ENCODE data around the gene AGAP3.
A peak's percentile ranks its signal among the peaks of the same experiment; 100 is the strongest.

Gene AGAP3

GRCh38 chr7:151057989-151058780, 28.1 kb upstream of the AGAP3 start:
- peak; percentile 98 for DNase-seq

- DNase-seq, result no peak
These were observed 27.4 kb upstream of the AGAP3 start for GRCh38 chr7:151058781-151059366.

DNA sequence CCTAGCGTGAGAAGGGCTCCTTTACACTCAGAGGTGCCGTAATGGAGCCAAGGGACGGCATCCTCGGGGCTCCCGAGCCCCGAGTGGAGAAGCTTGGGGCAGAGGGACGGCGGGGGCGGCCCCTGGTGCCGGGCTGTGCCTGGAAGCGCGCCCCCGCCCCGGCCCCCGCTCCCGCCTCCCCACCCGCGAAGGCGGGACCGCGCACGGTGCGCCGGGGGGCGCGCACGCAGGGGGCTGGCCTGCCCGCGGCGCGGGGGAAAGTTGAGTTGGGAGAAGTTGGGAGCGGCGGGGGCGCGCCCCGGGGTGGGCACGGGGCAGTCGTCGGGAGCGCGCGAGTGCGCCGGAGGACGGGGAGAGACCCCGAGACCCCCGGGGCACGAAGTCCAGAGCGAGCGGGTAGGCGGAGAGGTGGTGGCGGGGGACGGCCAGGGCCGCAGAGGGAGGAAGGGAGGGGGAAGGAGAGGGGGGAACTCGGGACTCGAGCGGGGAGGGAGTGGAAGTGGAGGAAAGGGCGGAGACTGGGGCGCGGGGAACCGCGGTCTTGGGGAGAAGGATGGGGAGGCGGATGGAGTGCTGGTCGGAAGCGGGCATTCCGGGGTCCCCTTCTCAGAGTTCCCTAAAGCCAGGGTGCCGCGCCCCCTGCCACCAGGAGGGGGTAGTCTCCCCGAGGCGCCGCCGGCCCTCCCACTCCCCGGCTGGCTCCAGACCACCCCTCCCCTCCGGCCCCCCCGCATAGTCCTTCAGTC, 26.7 kb upstream of the AGAP3 start, which contains the start of gene SLC4A2:
Gene SLC4A2 (plus strand): TSS at position 223 of the 746 bp plus-strand sequence. CDS start 2,399 bp downstream, outside the sequence.
- peak; percentile 59 for DNase-seq

DNA sequence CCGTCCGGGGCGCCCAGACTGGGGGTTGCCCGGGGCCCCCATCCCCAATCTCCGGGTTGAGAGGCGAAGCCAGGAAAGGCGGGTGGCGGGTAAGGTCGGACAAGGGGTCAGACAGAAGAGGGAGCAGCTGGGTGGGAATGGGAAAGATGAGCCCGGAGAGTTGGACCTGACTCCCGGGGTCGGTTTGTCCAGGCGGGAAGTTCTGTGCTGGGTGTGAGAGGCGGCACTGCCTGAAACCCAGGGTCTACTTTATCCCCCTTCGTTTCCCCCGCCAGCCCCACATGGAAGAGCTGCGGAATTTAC, 26.2 kb upstream of the AGAP3 start:
- no peak for DNase-seq

DNA sequence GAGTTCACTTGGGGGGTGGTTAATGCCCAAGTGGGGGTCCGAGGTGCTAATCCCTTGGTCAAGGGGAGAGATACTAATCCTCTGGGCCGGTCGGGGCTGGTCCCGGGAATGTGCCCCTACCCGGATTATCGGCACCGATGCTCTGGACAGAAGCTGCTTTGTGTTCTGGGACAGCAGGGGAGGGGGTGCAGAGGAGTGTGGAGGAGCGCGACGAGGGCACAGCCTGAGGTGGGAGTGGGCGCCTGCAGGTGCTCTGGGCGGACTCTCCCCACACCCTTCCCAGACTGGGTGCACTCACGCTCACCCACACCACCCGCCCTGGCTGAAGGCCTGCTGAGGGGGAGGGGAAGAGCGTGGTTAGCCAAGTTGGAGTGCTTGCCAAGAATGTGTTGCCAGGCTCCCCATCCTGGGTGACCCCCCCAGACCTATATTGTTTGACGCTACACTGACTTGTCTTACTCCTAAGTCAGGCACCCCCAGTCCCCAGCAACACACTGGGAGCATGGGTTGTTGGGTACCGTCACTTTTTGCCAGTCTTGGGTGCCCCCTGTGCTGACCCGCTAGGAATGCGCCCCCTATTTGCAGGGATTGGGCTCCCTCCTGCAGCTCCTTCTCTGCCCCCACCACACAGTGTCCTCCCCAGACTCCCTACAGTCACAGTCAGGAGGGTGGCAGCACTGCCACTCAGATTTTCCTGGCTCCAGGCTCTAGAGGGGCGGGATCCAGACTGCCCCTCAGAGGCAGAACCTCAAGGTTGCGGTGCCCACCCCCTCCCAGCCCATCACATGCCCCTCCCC, 25.7 kb upstream of the AGAP3 start:
- no peak for DNase-seq

- DNase-seq, result no peak
These were observed 24.8 kb upstream of the AGAP3 start for GRCh38 chr7:151061213-151062110.

DNA sequence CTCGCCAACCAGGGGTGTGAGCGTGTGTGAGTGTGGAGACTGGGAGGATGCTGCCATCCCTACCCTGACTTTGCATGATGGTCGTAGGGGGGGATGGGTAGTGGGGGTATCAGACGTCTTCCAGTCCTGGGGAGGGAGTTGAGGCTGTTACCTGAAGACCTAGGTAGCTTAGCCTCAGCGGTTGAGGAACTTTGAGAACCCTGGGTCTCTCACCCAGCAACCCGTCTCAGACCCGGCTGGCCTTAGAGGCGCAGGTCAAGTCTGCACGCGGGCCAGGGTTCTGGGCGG, 24.2 kb upstream of the AGAP3 start:
- DNase-seq, result no peak

DNA sequence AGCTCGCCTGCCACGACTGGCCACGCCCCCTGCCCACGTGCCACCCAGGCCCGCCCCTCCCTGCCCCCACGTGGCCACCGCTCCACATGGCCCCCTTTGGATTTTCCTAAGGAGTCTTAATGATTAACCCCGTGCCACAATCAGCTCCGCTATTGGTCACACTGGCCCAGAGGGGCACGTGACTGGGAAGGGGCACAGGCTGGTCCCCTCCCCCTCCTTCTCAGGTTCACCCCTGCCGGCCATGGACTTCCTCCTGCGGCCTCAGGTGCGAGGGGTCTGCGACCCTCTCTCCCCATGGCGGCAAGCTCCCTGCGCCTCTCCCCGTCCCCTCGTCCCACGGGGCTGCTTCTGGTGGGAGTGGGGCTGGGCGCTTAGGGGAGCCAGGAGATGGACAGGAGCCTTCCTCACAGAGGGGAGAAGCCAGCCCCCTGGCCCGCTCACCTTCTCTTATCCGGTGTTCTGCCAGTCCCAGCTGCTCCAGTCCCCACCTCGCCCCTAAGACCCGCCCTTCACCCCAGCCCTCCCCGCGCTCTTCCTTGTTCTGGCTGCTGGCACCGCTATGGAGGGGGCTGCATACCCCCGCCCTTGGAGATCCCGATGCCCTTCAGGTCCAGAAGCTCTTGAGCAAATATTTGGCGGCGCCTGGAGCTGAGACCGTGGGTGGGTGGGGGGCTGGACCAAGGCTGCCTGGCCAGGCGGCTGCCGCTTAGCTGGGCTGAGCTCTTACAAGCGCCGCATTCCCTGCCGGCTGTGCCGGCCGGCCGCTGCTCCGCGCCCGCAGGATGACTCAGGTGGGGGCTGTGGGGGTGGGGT, 23.7 kb upstream of the AGAP3 start:
- DNase-seq, result no peak

- no peak for DNase-seq
These were observed 23.1 kb upstream of the AGAP3 start for GRCh38 chr7:151063212-151063561.

DNA sequence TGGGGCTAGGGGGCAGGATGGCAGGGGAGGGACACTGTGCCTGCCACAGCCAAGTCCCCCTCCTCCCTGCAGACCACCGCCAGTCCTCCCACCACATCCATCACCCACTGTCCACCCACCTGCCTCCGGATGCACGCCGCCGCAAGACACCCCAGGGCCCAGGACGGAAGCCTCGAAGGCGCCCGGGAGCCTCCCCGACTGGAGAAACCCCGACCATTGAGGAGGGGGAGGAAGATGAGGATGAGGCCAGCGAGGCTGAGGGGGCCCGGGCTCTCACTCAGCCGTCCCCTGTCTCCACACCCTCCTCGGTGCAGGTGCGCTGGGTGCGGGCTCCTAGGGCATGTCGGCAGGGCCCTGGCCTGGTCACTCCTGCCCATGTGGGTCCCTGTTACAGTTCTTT, 21.8 kb upstream of the AGAP3 start:
- no peak for DNase-seq

GRCh38 chr7:151064993-151065392, 21.3 kb upstream of the AGAP3 start:
- no peak for DNase-seq

DNA sequence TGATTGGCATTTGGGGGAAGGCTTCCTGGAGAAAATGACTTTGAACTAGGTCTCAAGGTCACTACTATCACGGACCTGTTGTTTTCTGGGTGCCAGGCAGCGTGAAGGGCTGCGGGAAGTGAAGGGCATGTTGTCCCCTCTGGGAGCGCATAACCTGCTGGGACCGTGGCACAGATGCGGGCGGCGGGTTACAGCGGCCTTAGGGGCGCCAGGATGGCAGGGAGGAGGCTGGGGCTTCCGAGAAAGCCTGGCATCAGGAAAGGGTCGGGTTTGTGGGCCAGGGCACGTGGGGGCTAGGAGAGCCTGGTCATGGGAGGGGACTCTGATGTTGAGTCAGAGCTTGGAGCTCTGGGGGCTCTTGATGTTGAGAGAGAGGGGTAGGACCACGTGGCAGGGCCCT, 20.8 kb upstream of the AGAP3 start:
- no peak for DNase-seq

DNA sequence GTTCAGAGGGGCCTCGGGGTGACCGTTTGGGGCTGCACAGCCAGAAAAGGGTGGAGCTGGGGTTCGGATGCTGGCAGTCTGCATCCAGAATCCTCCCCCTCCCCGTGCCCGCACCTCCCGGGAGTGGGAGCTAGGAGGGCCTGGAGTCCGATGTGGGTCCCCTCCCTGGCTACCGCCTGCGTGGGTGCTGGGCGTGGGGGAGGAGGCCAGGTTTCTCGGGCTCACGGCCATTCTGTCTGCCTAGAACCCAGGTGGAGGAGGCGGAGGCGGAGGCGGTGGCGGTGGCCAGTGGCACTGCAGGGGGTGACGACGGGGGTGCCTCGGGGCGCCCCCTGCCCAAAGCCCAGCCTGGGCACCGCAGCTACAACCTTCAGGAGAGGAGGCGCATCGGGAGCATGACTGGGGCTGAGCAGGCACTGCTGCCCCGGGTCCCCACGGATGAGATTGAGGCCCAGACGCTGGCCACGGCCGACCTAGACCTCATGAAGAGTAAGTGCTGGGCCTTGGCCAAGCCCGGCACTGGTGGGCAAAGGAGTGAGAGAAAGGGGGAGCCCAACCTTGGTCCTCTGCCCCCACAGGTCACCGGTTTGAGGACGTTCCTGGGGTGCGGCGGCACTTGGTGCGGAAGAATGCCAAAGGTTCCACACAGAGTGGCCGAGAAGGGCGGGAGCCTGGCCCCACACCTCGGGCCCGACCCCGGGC, 19.9 kb upstream of the AGAP3 start:
- no peak for DNase-seq

DNA sequence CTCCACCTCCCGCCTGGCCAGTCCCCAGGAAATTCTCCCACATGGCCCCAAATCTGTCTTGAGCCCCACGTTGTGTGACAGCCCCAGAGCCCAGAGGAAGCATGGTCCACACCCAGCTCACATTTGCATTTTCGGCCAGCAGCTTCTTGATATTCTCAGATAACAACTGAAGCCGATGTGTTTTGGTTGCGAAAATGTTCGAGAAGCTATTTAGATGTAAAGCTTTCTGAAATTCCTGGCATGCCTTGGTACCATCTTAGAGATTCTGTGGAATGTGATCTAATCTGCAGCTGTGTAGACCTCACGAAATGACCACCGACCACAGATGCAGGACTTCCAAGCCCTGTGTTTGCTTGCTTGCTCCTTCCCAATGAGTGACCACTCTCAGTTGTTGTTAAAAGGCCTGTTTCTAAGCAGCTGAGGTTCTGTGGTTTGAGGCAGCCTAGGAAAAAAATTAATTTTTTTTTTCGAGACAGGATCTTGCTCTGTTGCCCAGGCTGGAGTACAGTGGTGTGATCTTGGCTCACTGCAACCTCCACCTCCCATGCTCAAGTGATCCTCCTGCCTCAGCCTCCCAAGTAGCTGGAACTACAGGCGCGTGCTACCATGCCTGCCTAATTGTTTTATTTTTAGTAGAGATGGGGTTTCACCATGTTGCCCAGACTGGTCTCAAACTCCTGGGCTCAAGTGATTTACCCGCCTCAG, 18.1 kb upstream of the AGAP3 start:
- DNase-seq, result no peak

- DNase-seq, result no peak
These were observed 16.3 kb upstream of the AGAP3 start for GRCh38 chr7:151069841-151070573.

DNA sequence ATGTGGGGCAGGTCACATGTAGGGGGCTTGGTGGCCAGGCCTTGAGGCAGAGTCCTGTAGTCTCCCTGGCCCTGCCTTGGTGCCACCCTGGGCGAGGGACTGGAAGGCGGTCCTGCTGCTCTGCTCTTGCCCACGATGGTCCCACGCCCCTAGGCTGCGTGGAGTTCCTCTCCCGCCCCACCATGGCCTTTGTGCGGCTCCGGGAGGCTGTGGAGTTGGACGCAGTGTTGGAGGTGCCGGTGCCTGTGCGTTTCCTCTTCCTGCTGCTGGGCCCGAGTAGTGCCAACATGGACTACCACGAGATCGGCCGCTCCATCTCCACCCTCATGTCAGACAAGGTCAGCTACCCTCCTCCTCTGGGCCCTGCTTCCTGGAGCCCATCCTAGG, 15.7 kb upstream of the AGAP3 start:
- no peak for DNase-seq

DNA sequence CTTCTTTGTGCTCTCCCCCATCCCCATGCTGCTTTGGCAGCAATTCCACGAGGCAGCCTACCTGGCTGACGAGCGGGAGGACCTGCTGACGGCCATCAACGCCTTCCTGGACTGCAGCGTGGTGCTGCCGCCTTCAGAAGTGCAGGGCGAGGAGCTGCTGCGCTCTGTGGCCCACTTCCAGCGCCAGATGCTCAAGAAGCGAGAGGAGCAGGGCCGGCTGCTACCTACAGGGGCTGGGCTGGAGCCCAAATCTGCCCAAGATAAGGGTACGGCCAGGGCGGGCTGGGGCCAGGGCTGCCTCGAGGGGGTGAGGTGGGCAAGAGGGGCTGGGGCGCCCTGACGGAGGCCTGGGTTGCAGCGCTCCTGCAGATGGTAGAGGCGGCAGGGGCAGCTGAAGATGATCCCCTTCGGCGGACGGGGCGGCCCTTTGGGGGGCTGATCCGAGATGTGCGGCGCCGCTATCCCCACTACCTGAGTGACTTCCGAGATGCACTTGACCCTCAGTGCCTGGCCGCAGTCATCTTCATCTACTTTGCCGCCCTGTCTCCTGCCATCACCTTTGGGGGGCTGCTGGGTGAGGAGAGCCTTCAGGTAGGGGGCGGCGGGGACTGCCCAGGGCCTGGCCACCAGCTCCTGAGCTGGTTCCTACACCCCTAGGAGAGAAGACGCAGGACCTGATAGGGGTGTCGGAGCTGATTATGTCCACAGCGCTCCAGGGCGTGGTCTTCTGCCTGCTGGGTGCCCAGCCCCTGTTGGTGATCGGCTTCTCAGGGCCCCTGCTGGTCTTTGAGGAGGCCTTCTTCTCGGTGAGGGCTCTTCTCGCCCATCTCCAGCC, 15.0 kb upstream of the AGAP3 start:
- DNase-seq, result no peak

DNA sequence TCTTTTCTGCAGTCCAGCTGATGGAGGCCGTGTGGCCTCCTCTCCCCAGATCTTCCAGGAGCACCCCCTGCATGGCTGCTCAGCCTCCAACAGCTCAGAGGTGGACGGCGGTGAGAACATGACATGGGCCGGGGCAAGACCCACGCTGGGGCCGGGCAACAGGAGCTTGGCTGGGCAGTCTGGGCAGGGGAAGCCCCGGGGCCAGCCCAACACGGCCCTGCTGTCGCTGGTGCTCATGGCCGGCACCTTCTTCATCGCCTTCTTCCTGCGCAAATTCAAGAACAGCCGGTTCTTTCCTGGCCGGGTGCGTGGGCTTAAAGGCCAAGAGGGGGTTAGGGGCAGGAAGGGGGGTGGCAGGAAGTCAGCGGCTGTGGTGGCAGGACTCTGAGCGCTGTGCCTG, 12.3 kb upstream of the AGAP3 start:
- no peak for DNase-seq
